SHP77 treated with DMSO at 0.1 percent for 48 hours (cell line): ENCODE results near the gene ATP11A.
"Not testable (repeated sequence)": the region's sequence is repeated elsewhere in the genome, so short reads cannot be mapped to it uniquely, and the experiment has no call there.

Experiments used
- DNase-seq: peaks from one replicate; lab custom pipeline; 2025; lab: John Stamatoyannopoulos, UW

ATP11A gene

DNA sequence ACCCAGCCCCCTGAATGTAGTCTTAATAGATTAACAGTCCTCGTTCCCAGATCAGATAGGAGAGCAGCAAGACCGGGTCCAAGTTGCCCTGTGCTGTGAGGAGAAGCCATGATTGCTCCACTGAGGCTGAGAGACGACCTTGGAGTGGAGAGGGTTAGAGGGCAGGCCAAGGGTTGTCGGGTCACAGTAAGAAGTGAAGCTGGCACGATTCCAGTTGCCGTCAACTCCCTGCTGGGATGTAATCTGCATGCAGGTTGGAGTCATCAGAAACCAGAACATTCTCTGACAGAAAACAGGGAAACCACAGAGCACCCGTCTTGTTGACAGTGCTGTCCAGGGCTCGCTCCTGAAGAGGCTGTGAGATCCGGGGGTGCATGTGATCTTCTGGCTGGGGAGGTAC is 19.0 kb upstream of the ATP11A start:
- no peak for DNase-seq

DNA sequence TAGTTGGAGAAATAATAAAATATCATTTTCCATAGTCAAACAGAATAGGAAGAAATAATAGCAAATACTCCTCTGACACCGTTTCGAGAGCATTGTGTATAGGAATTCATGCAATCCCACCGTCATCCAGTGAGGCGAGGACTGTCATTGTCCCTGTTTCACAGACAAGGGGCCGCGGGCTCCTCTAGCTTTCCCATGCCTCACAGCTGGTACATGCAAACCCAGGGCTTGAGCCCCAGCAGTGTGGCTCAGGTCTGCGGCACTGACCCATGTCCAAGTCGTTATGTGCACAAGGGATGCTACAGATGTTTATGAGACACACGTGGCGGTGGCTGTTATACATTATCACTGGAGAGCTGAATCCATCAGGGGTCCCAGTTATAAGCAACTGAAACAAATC is 18.5 kb upstream of the ATP11A start:
- no peak for DNase-seq

DNA sequence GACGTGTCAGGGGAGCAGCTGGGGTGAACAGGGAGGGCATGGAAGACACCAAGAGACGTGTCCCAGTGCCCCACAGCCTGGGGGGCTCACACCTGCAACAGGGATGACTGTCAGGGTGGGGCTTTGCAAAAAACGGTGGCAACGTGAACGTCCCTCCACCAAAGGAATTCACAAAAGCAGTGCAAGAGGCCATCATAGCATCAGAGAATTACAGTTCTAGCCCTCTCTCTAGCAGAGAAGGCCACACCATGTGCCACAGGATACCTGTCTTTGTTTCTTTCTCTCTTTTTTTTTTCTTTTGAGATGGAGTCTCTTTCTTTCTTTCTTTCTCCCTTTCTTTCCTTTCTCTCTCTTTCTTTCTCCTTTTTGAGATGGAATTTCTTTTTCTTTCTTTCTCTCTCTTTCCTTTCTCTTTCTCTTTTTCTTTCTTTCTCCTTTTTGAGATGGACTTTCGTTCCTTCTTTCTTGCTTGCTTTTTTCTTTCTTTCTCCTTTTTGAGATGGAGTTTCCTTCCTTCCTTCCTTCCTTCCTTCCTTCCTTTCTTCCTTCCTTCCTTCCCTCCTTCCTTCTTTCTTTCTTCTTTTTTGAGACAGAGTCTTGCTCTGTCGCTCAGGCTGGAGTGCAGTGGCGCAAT is 17.1 kb upstream of the ATP11A start:
- no peak for DNase-seq

DNA sequence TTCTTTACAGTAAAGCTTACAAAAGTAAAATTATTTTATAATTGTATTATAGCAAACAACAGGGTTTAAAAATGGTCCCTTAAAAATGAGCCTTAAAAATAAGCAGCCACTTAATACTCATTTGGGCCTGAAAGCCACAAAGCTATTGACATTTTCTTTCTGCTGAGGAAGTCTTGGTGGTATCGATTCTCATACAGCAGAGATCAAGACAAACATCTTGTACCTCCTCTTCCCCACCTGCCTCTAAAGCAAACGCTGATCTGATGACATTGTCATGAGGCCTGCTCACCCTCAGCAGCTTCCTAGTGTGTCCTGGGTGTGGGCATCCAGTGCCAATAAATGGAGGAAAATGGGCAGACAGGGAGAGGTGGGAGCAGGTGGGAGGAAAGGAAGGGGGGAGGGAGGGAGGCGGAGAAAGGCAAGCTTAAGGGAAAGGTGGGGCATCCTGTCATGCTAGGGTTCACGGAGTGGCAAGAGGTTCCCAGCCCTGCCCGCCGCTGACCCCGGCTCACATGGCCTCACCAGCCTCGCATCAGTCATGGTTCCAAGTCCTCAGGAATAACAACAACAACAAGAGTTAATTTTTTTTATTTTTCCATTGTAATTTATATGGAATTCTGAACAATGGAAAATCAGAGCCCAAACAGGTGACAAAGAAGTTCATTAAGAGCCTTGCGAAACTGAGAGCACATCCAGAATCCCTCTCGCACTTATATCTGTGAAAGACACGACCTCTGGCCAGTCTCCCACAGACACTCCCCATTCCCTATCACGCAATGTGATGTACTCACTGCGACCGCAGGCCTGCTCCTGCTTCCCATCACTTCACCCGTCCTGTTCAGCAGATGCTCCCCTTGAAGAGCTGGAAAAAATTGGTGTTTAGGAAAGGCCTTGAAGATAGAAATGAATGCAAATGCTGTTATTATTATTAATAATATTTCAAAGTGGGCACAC is 15.1 kb upstream of the ATP11A start:
- DNase-seq, result no peak

DNA sequence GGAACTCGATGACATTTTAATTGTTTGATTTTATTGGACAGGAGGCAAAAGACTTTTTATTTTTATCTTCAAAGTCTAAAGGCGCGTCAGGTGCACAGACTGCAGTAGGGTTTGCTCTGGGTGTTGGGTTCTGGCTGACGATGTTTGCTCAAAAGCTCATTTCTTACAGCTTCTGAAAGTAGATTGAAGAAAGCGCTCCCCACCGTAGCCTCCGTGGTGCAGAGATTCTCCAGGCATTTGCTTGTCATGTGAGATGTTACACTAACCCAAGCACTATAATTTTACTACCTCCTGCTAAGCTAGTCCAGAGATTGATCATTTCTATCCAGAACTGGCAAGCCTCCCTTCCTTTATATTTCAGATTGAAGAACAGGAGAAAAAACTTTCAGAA is 14.5 kb upstream of the ATP11A start:
- DNase-seq, result no peak

DNA sequence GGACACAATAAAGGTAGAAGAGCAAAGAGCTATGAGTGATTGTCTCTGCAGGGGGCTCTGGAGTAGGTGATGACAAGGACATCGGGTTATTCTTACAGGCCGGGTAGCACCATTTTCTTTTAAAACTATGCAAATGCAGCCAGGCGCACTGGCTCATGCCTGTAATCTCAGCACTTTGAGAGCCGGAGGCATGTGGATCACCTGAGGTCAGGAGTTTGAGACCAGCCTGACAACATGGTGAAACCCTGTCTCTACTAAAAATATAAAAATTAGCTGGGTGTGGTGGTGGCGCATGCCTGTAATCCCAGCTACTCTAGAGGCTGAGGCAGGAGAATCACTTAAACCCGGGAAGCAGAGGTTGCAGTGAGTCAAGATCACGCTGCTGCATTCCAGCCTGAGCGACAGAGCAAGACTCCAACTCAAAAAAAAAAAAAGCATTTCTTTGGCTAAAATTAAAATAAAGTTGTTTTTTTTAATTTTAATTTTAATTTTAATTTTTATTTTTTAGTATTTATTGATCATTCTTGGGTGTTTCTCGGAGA is 12.3 kb upstream of the ATP11A start:
- DNase-seq, result not testable (repeated sequence)

DNA sequence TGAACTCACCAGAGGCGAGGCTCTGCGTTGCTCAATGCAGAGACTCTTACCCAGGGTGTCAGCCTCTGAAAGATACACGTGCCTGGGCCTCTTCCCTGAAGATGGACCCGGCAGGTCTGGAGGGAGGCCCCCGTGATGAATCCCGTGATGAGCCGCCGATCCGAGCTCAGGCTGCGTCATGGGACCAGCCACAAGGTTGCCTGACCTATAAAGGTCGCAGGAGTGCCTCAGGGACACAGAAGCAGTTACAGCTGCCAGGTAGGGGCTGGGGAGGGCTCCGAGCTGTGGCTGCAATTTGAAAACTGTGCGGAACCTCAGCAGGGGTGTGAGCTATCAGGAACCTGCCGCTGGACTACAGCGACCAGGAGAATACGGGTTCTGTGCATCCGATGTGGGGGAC is 10.5 kb upstream of the ATP11A start:
- no peak for DNase-seq

DNA sequence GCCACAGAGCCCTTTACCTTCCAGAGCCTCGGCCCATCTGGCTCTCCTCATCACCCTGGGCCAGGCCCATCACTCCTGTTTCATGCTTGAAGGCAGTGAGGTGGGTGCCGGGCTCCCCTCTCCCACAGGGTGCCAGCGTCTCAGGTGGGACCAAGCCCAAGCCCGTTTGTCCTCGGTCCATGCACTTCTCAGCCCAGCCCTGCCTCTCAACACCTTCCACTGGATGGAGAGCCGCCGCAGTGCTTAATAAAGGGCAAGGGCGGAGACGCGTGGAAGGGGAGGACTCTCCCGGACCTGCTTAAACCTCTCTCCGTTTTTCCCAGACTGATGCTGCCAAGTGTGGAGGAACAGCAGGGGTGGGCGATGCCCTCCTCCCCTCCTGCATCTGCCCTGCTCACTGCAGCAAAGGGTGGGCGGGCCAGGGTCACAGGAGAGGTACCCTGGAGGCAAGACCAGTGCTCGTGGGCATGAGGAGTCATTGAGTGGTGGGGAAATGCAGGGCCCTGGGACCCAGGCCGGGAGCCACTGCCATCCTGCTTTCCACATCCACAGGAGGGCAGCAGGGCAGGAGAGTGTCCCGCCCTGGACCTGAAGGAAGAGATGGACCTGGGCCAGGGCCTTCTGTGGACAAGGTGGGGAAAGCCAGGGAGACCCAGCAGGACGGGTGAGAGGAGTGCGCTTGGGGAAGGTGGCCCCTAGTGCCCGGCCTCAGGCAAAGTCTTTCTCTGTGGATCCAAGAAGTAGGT is 9.7 kb upstream of the ATP11A start:
- DNase-seq, result no peak

DNA sequence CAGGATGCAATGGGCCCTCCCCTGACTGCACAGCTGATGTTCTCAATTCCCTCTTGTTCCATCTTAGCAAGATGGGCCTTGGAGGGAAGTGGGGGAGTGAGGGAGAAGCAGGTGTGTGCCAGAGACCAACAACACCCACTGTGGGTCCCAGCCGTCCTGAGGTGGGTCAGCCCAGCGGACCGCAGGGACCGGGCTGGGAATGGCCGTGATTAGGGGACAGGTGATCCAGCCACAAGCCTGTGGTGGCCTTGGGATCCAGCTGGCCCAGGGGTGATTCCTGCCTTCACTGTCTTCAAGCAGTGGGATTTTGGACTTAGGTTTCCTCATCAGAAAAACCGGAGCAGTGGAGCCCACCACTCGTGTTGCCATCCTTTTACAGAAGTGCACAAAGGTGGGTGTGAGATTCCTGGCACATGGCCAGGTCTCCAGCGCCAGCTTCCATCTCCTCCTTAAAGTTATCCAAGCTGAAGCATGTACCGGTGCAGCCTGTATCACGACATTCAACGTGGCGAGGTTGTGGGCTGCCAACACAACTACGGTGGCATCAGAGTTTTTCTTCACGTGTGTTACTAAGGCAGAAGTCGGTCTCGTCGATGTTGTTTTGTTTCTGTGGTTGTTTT is 9.0 kb upstream of the ATP11A start:
- DNase-seq, result no peak

DNA sequence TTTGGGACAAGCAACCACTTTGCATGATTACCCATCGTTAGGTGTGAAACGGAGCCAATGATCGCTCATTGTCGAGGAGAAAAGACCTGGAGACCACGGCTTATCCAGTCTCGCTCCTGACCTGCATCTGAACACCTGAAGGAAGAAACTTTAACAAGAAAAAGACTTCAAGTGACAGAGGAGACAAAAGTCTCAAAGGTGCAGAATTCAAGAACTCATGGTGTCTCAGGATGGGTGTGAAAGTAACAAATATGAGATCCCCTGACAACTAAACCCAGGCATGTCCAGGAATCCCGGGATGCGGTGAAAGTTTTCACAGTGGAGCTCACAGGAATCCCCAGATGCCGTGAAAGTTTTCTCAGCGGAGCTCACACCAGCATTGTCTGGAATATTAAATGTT is 6.3 kb upstream of the ATP11A start:
- DNase-seq, result no peak

DNA sequence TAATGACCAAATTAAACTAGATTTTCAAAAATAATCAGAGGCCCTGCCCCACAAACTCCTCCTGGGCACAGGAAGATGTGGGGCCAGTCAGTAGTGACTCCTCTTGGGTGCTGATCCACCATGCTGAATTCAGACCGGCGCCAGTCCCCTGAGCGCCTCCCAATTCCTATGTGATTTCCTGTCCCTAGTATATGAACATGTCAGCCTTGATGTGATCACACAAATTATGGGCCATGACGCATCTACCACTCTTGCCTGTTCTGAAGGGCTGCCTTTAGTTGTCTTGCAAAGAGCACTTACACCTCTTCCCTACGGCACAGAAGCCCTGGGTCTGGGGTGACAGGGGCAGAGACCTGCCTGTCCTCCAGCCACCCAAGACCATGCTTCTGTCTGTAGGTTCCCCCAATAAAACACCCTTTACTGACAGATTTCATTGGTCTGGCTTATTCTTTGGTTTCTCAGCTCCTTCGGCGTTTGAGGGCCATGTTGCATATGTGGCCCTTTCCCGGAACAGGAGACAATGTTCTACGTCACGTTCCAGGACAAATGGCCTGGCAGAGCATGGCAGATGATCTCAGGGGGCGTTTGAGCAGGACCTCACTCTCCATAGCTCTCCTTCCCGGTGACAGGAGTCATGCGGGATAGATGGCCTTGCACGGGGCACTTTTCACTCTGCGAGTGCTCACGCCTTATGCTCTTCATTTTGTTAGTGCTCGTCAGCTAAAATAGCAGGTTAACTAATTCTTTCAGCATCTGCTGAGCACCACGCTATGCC is 5.6 kb upstream of the ATP11A start:
- no peak for DNase-seq

DNA sequence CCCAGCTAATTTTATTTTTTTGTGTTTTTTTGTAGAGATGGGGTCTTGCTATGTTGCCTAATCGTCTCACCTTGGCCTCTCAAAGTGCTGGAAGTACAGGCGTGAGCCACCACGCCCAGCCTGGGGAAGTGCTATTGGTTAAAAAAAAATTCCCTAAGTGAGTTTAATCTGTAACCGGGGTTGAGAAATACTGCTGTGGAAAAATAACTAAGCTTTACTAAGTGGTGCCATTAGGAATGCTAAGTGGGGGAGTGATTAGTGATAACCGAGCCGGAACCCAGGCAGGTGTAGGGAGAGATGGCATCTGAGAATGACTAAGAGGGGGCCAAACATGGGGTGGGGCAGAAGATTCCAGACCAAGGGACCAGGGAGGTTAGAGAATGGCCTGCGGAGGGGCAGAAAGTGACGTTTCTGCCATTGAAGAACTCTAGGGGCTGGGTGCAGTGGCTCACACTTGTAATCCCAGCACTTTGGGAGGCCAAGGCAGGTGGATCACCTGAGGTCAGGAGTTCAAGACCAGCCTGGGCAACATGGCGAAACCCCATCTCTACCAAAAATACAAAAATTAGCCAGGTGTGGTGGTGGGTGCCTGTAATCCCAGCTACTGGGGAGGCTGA is 4.5 kb upstream of the ATP11A start:
- not testable (repeated sequence) for DNase-seq

DNA sequence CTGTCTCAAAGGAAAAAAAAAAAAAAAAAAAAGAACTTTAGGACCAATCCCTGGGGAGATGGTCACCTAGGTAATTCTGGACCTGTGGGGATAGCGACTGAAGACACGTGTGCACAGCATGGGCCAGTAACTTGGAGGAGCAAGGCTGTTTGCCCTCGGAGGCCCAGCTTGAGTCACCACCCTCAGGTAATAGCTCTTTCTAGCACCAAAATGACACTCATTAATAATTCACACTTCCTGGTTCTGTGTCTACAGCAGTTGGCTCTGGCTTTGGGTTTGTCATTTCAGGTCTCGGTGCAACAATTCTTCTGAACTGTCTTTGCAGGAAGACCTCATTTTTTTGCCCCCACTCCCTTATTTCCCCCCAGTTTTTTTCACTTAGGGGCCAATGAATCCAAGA is 3.9 kb upstream of the ATP11A start:
- no peak for DNase-seq

DNA sequence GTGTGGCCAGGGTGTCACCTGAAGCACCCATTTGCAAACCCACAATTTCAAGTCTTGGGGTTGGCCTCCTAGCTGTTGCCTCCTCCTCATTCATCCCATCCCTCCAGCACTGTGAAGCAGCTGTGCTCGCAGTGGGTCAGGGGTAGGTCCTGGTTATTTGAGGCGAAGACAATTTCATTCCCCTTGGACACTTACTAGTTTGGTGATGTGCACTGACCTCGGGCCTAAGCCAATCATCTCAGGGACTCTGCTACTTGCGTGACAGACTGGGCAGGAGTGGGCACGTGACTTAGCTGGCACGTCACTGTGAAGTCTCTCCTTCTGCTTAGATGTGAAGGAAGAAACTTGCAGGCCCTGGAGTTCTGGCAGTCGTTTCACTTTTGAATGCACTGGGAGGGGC is 3.5 kb upstream of the ATP11A start:
- no peak for DNase-seq

DNA sequence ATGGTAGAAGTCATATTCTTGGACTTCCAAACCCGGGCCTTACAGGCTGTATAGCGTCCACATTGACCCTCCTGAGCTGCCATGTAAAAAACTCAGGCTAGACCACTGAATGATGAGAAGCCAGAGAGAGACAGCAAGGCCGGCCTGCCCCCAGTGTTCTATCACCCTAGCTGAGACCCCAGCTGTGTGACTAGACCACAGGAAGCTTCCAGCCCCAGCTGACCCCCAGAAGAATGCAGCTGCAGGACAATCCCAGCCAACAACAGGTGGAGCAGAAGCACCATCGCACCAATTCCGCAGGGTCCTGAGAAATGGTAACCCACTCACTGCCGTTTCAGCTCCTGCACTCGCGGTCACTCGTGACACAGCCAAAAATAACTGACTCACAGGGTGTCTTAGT is 2.9 kb upstream of the ATP11A start:
- DNase-seq, result no peak

DNA sequence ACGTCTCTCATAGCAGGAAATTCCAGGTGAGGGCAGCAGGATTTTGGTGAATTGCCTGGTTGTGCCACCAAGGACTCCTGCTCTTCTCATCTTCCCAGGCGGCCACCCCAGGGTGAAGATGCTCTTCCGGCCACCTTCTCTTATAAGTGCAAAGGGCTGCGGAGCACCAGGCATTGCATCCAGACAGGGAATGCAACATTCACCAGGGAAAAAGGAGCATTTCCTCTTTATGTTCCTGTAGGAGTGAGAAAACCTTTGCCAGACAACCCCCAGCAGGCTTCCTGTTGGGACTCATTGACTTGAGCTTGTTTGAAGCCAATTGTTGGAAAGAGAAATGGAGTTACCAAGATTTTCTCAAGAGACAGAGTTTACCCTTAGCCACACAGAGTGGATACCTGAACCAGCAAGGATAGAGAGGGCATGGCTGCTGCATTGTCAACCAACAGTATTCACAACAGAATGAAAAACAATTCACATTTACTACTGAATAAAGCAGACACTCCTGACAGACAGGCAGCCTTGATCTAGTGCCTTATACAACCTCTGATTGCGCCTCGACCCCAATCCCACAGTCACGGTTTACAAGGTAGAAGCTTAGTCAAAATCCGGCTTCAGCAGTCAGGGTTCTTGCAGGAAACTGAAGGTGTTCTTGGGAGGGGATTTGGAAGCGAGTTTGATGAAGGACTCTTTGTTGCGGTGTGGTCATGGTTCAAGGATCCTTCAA is 1.8 kb upstream of the ATP11A start:
- no peak for DNase-seq

DNA sequence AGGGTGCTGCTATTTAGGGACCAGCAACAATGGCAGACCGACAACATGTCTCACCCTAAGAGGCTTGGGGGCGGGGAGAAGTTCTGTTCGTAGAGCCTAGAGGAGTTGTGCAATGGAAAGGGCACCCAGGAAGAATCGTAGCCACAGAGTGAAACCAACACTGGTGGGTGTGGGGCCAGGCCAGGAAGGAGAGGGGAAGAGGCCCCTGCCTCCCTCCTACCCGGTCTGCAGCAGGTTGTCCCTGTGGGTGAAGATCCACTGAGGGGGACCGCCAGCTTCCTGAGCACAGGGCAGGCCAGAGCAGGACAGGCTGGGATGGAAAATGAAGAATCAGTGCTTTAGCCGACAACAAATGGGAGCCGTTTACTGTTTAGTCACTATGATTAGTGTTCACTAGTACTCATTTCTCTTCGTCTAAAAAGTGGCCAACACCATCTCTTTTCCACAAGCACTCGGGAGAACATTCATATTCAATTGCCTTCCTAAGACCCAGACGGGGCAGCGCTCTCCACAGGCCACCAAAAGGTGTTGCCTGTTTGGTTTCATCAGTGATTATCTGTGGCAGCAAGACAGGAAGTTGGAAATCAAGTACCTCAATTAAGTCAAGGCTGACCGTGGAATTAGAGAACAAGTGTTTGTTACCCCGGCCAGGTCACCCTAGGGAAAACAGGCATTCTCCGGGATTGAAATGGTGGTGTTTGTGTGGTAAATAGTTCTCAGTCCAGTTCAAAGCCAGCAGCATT is 1.1 kb upstream of the ATP11A start:
- no peak for DNase-seq

DNA sequence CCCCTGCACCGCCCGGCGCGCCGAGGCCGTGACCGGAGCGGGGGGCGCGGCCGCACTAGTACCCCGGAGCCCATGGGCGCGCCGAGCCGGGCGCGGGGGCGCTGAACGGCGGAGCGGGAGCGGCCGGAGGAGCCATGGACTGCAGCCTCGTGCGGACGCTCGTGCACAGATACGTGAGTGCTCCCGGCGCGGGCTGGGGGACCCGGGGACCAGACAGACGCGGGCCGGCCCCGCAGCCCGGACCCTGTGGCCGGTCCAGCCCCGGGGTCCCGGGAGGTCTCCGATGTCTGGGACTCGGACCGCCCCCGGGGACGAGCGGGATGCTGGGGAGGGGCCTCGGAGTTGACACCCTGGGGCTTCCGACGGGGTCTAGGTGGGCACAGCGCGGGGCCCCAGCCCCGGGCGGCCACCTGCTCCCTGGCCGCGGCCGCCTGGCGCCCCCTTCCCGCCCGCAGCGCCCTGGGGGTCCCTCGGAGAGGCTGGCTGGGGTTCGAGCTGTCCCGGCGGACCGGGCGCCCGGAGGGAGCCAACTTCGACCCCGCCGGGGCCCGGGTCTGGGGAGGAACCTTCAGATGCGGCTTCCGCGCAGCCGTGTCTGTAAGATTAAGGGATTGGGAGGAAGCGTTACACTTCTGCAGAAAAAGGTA is 568 bp downstream of the ATP11A start:
- no peak for DNase-seq

DNA sequence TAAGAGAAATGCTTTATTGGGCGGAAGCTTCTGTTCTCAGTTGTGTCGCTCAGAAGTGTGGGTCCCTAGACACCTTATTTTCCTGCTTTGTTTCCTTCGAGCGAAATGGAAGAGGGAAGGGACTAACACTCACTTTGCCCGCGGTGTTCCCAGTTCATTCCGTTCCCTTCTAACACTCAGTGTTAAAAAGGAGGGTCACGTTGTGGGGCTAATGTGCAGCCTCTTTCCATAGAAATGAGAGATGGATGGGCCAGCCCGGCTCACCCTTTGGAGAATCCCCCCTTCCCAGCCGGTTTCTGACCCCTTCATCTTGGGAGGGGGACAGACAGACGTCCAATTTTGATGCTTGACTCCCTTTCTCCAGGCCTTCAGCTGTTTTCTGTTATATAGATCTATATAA is 2.3 kb downstream of the ATP11A start:
- no peak for DNase-seq
